GM18868 (cell line): ENCODE data around the gene KLHDC8A.
A peak's percentile ranks its signal among the peaks of the same experiment; 100 is the strongest.
"Not testable (repeated sequence)": the region's sequence is repeated elsewhere in the genome, so short reads cannot be mapped to it uniquely, and the experiment has no call there.

Experiments
- ATAC-seq: cut with Tn5 transposase; IDR thresholded peaks from one replicate; pipeline ENCODE4 v1.9.1; 2021; ENCODE audit warnings: mild to moderate bottlenecking, moderate library complexity; ENCODE audit not compliant: unreplicated experiment

Gene KLHDC8A

DNA sequence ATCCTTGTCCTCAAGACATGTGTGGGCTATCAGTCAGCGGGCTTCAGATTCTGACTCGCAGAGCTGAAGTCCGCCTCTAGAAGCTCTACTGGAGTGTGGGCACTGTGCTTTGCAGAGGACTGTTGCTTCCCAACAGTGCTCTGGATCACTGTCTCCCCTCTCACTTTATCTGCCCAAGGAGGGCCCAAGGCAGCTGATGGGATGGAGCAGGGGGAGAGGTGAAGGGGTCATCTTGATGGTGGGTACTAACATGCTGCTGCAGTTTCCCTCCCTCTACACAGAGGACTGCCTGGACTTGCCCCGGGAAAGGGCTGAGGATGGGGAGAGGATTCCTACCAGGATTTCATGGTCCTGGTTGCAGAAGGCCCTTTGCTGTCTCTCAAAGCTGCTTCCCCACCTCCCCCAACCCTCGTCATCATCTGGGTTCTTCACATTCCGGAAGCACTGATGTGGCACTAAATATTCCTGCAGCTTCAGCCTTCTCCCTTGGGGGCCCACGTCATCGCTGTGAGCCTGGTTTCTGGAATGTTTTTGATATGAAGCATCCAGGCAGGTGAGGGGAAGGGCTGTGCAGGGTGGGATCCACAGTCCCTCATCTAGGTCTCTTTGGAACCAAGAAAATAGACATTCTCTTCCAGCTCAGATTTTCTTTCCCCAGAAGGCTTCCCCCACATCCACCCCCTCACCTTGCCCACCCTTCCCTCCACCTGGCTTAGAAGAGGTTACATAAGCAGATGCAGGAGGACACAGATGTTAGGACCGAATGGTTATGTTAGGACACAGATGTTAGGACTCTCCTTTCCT, 58.3 kb downstream of the KLHDC8A start:
- ATAC-seq = no peak

DNA sequence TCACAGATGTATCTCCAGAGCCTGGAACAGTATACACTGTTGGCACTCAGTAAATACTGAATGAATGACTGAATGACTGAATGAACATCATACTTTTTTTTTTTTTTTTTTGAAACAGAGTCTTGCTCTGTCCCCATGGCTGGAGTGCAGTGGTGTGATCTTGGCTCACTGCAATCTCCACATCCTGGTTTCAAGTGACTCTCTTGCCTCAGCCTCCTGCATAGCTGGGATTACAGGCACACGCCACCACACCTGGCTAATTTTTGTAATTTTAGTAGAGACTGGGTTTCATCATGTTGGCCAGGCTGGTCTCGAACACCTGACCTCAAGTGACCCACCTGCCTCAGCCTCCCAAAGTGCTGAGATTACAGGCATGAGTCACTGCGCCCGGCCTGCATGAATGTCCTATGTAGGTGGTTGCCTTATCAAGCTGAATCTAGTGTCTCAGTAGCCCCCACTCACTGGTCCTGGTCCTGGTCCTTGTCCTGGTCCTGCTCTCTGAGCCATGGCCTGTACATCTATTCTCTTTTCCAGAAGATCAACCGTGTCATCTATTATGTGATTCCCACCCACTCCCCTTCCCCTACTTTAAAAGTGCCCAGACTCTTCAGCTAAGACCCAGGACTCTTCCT, 59.1 kb downstream of the KLHDC8A start:
- ATAC-seq = not testable (repeated sequence)

DNA sequence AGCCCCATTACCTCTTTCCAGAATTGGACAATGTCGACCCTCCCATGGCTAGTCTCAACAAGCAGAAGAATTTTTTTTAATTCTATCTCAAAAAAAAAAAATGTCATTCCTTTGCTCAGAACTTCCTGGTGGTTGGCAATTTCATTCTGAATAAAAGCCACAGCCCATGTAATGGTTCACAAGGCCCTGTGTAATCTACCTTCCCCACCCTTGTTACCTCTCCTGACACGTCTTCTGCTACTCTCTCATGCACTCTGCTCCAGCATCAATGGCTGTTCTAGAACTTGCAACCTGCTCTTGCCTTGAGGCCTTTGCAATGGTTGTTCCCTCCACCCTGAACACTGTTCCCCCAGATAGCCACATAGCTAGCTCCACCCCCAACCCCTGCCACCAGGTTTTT, 60.6 kb downstream of the KLHDC8A start:
- ATAC-seq = no peak

DNA sequence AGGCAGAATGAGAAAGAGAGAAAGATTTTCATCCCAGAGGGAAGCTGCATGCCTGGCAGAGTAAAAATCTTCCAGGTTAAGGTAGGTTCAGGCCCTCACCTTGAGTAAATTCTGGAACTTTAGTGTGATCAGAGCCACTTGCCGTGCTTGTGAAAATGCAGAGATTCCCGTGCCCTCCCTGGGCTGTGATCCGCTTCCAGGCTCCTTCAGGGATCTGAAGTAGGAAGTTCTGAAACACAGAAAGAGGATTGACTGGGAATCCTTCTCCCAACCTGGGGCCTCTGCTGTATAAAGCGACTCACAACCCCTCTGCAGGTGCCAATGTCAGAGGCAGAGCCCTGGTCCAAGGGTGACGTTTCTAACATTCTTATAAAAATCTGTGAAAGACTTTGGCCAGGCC, 61.8 kb downstream of the KLHDC8A start:
- no peak for ATAC-seq

DNA sequence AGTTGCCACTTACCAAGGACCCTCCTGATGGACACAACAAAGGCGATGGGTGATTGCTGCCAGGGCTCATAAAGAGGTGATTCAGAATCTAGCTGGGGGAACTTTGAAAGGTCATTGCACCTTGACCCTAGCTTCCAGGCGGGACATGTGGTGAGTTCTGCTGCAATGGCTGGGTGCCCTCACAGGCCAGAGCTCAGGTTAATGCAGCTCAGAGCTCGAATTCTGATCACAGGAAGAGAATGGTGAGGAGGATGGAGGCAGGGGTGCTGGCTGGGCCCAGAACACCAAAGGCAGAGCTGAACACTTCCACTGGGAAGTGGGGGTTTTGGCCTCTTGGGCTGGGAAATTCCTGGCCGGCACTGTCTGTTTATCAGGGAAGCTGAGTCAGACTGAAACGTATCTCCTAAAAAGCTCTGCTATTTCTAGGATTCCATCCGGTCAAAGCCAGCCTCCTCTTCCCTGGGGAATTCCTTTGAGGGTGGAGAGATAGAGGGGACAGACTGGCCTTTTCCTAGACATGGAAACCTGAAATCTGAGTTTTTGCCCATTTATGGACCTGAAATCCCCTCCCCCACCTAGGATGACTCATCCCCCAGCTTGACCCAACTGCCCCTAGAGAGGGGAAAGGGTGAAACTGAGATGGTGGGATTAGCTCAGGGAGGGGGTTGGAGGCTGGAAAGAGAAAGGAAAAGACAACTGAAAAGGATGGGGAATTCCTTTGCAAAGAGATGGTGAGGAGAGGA, 62.4 kb downstream of the KLHDC8A start:
- ATAC-seq = no peak

DNA sequence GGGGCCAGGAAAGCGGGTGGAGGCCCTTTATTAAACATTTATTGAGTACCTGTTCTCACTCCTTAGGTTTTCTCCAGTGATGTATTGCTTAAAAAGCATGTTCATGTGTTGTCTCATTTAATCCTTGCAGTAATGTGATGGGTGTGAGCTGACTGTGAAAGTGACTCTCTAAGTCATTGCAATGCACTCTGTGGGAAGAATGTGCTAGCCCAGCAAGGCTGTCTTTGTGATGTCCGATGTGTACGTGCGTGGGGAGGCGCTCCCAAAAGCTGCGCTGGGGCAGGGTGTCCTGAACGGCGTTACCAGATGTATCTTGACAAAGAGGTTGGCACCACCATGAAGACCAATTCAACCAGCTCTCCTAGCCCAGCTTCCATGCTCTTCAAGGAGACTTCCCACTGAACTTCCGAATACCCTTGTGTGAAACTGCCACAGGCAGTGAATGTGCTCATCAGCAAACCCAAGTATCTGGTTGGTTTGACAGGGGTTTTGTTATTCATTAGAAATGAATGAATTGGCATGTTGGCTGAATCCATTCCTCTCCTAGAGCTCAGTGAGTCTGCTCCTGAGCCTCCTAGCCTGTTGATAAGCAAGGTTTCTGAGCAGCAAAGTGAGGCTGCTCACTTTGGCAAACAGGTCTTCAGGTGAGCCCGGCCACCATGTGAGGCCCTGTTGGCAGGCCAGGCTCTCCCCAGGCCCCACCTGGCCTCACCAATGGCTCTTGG, 63.2 kb downstream of the KLHDC8A start:
- no peak for ATAC-seq

DNA sequence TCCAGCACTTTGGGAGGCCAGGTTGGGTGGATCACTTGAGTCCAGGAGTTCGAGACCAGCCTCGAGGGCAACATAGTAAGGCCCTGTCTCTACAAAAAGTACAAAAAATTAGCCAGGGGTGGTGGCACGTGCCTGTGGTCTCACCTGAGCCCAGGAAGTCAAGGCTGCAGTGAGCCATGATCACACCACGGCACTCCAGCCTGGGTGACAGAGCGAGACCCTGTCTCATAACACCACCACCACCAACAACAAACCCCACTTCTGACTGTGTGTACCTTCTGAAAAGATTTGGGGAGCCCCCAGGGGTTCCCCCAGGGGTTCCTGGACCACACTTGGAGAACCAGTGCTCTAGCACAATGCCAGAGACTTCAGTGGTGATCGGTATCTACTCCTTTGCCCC, 65.1 kb downstream of the KLHDC8A start:
- ATAC-seq = no peak

DNA sequence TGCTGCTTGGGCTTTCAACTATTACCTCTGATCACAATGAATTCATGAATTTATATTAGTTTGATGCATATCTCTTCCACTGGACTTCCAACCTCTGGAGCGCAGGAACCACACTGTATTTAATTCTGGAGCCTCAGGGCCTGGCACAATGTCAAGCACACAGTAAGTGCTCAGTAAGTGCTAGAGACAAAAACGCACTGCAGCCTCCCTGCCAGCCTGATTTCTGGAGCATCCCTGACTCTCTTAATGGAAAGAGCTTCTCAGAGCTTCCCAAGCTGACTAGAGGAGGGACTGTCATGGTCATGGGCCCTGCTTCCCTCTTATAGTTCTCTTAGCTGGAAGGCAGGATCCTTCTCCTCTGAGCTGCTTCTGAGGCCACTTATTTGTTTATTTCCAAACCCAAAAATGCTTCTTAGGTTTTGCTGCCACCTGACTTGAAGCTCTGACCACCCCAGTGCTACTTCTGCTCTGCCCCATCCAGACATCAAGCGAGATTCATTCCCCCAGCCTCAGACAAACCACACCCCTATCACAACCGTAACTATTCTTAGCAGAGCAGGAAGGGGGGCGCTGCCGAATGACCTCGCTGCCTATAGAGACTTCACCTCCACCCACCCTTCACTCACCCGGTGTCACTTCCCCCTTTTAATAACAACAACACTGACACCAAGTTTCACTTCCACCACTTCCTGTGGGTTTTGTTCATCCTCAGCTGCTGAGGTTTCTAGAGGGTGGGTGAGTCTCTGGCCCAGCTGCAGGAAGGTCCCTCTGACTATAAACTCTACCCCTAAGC, 68.8 kb downstream of the KLHDC8A start:
- ATAC-seq = peak; percentile 73

DNA sequence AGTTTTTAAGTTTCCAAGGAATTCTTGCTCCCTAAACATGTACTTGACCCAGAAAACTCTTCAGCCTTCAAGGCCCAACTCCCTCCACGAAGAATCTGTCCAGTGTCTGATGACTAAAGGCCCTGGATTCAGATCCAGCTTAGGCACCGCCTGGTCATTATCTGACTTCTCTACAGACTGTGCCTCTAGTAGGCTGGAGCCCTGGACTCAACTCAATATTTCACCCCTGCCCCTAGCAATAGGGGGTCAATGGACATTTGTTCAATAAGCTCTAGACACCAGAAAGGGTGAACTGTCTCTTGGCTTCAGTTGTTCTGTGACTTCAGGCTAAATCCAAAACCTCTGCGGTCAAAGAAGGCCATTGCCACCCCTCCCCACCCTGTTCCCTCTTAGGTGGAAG, 69.6 kb downstream of the KLHDC8A start:
- no peak for ATAC-seq

DNA sequence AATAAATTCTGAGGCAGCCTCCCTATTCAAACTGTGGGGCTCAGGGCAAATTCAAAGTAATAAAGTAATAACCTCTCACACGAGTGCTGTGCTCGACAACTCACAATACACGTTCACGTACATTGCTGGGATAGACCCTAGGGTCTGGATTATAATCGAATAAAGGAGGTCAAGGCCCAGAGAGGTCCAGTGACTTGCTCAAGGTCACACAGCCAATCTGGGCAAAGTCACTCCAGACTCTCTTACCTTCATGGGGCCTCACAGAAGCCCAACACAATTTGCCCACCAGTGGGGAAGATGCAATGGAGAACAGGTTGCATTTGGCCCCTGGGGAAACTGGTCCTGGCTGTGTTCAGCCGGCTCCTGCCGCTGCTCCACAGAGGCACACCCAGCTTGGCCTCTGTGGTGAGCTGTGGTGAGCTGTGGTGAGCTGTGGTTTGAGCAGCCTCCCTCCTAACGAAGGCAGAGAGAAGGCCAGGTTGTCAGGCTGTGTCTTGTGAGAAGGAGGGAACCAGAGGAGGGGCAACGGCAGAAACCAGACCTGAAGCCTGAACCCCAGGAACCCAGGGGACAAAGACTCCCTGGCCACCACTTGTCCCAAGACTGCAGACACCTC, 70.3 kb downstream of the KLHDC8A start:
- peak; percentile 38 for ATAC-seq
